Measurements from ENCODE around the gene RPRD1B. TPM values are rescaled to one million over a fixed set of nuclear protein-coding genes. Genes with fewer than 3 reads are reported as not detected.
A peak's percentile ranks its signal among the peaks of the same experiment; 100 is the strongest.

RPRD1B gene
- total RNA-seq, 1 experiment from 2014 or later = 112 TPM

DNA sequence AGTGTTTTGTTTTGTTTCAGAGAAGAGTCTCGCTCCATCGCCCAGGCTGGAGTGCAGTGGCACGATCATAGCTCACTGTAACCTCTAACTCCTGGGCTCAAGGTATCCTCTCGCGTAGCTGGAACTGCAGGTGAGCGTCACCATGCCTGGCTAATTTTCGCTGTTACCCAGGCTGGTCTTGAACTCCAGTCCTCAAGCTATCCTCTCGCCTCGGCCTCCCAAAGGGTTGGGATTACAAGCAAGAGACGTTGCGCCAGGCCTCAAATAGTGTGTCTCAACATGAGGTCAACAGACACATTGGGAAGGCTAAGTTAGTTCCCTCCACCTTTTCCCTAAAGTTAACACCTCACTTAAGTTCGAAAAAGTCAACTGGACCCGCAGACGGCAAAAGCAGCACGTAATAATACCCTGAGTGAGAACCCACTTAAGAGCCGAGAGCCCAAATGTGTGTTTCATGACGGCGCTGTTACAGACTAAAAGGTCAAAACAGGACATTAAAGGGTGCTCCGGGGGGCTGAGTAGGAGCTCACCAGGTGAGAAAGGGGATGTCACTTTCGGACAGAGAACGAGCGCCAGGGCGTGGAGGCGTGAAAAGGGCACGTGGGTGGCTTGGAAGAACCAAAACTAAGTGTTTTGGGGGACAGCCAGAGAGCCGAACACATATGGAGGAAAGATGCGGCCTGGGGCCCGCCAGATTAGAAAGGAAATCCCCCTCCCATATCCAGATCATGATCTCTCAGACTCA is 789 bp upstream of the RPRD1B start:
- no peak for DNase-seq
- H3K9me3 Mint-ChIP-seq (ENCODE audit: unreplicated experiment) = no peaks in the 10 kb centered on the region
- Histone ChIP-seq H3K4me1 (peaks cover 41% of the 10 kb centered on the region), H3K27me3 (replicated peaks; ENCODE audit: control insufficient read depth, insufficient read depth, low read length) (no peaks in the 10 kb centered on the region), H3K4me3 (ENCODE audit: low read depth, low read length) (peak overlapping the region; percentile 79), H3K9me3 (no peaks in the 10 kb centered on the region), H3K36me3 (ENCODE audit: control insufficient read depth, insufficient read depth, low read length) (peaks cover 3% of the 10 kb centered on the region)
- POLR2A ChIA-PET = interaction anchor here (0.6 to 1.9 kb wide), 5 partner anchors 11 to 267 kb away, joined by 3 to 10 read pairs (median 4); no protein-coding TSS in a partner anchor
- no peaks in the 10 kb centered on the region for H3K27me3 Mint-ChIP-seq (ENCODE audit: insufficient read depth, unreplicated experiment)
- TSS peak; percentile 60 for BruUV-seq (replicated peaks)
- H3K27ac Mint-ChIP-seq (ENCODE audit: unreplicated experiment) = peak overlapping the region; percentile 97
- H3K4me1 Mint-ChIP-seq (ENCODE audit: low read depth, unreplicated experiment) = peaks cover 43% of the 10 kb centered on the region
- H3K4me3 Mint-ChIP-seq (ENCODE audit: unreplicated experiment) = peak overlapping the region; percentile 95
- TF ChIP-seq, protein P1, sequence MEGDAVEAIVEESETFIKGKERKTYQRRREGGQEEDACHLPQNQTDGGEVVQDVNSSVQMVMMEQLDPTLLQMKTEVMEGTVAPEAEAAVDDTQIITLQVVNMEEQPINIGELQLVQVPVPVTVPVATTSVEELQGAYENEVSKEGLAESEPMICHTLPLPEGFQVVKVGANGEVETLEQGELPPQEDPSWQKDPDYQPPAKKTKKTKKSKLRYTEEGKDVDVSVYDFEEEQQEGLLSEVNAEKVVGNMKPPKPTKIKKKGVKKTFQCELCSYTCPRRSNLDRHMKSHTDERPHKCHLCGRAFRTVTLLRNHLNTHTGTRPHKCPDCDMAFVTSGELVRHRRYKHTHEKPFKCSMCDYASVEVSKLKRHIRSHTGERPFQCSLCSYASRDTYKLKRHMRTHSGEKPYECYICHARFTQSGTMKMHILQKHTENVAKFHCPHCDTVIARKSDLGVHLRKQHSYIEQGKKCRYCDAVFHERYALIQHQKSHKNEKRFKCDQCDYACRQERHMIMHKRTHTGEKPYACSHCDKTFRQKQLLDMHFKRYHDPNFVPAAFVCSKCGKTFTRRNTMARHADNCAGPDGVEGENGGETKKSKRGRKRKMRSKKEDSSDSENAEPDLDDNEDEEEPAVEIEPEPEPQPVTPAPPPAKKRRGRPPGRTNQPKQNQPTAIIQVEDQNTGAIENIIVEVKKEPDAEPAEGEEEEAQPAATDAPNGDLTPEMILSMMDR (IDR thresholded peaks at IDR 0.05; ENCODE audit: insufficient read depth in 1 of 2, low read depth in 1 of 2, low read length in 1 of 2, severe bottlenecking in 1 of 2, unreplicated experiment in 1 of 2) = no peak
- intact Hi-C loops (cut with micrococcal nuclease; ENCODE audit: unreplicated experiment) = no loop called here
- CTCF ChIA-PET = interaction anchor here (0.6 to 2.3 kb wide), 5 partner anchors 25 to 438 kb away, joined by 3 to 8 read pairs (median 7); no protein-coding TSS in a partner anchor
- peaks cover 38% of the 10 kb centered on the region for H3K36me3 Mint-ChIP-seq (ENCODE audit: insufficient read depth, unreplicated experiment)

GRCh38 chr20:38034108-38034649 is 633 bp downstream of the RPRD1B start:
- TF ChIP-seq, protein P1 (IDR thresholded peaks at IDR 0.05; ENCODE audit: insufficient read depth in 1 of 2, low read depth in 1 of 2, low read length in 1 of 2, severe bottlenecking in 1 of 2, unreplicated experiment in 1 of 2) = no peak
- no TSS peak for BruUV-seq (replicated peaks)
- ChIA-PET POLR2A (interaction anchor here (0.7 to 1.9 kb wide), 5 partner anchors 10 to 266 kb away, joined by 3 to 10 read pairs (median 4); no protein-coding TSS in a partner anchor), CTCF (interaction anchor here (0.7 to 2.3 kb wide), 5 partner anchors 19 to 187 kb away, joined by 3 to 8 read pairs (median 7); no protein-coding TSS in a partner anchor)
- no peaks in the 10 kb centered on the region for H3K9me3 ChIP-seq
- DNase-seq = no peak
- intact Hi-C loops (cut with micrococcal nuclease; ENCODE audit: unreplicated experiment) = no loop called here
- Mint-ChIP-seq H3K27ac (ENCODE audit: unreplicated experiment) (peak overlapping the region; percentile 97), H3K27me3 (ENCODE audit: insufficient read depth, unreplicated experiment) (no peaks in the 10 kb centered on the region), H3K36me3 (ENCODE audit: insufficient read depth, unreplicated experiment) (peaks cover 47% of the 10 kb centered on the region), H3K4me3 (ENCODE audit: unreplicated experiment) (peak overlapping the region; percentile 95), H3K4me1 (ENCODE audit: low read depth, unreplicated experiment) (peaks cover 38% of the 10 kb centered on the region), H3K9me3 (ENCODE audit: unreplicated experiment) (no peaks in the 10 kb centered on the region)
- peak overlapping the region; percentile 79 for H3K4me3 ChIP-seq (ENCODE audit: low read depth, low read length)
- peaks cover 3% of the 10 kb centered on the region for H3K36me3 ChIP-seq (ENCODE audit: control insufficient read depth, insufficient read depth, low read length)
- H3K4me1 ChIP-seq = peaks cover 41% of the 10 kb centered on the region
- no peaks in the 10 kb centered on the region for H3K27me3 ChIP-seq (replicated peaks; ENCODE audit: control insufficient read depth, insufficient read depth, low read length)

DNA sequence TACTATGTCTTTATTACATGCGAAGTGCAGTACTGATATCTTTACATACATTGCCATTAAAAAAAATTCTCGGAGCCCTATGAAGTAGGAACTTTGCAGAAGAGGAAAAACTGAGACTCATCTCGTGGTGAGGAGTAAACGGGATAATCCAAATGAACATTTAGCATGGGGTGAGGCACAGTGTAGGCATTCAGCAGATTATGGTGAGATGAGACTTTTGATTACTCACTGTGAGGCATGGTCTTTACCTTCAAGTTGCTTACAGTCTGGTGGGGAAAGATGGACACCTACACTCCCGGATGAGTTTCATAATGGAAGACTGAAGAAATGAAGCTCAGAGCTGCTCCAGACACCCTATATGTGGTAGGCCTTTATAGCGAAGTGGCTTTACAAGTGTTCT is 1.4 kb downstream of the RPRD1B start:
- H3K27me3 Mint-ChIP-seq (ENCODE audit: insufficient read depth, unreplicated experiment) = no peaks in the 10 kb centered on the region
- TF ChIP-seq, protein P1 (IDR thresholded peaks at IDR 0.05; ENCODE audit: insufficient read depth in 1 of 2, low read depth in 1 of 2, low read length in 1 of 2, severe bottlenecking in 1 of 2, unreplicated experiment in 1 of 2) = no peak
- Histone ChIP-seq H3K4me1 (peaks cover 41% of the 10 kb centered on the region), H3K9me3 (no peaks in the 10 kb centered on the region), H3K36me3 (ENCODE audit: control insufficient read depth, insufficient read depth, low read length) (peaks cover 3% of the 10 kb centered on the region), H3K27me3 (replicated peaks; ENCODE audit: control insufficient read depth, insufficient read depth, low read length) (no peaks in the 10 kb centered on the region), H3K4me3 (ENCODE audit: low read depth, low read length) (peak overlapping the region; percentile 79)
- DNase-seq = no peak
- peak overlapping the region; percentile 95 for H3K4me3 Mint-ChIP-seq (ENCODE audit: unreplicated experiment)
- peaks cover 54% of the 10 kb centered on the region for H3K36me3 Mint-ChIP-seq (ENCODE audit: insufficient read depth, unreplicated experiment)
- H3K9me3 Mint-ChIP-seq (ENCODE audit: unreplicated experiment) = no peaks in the 10 kb centered on the region
- ChIA-PET POLR2A (no interaction called here), CTCF (no interaction called here)
- peak overlapping the region; percentile 97 for H3K27ac Mint-ChIP-seq (ENCODE audit: unreplicated experiment)
- TSS peak; percentile 27 for BruUV-seq (replicated peaks)
- intact Hi-C loops (cut with micrococcal nuclease; ENCODE audit: unreplicated experiment) = no loop called here
- peaks cover 33% of the 10 kb centered on the region for H3K4me1 Mint-ChIP-seq (ENCODE audit: low read depth, unreplicated experiment)
